H1 (cell line): ENCODE results near the gene MRPS34. TPM values are rescaled to one million over a fixed set of nuclear protein-coding genes. Genes with fewer than 3 reads are reported as not detected.

ENCODE experiments used
- CBX5 ChIP-seq: fragments of 300-800, 300-1000 bp; sonication (generic); IDR thresholded peaks from 2 replicates; pipeline ENCODE4 v1.7.1; 2016; ENCODE audit warnings: antibody characterized with exemption, low read length, low read depth
- GABPA ChIP-seq: IDR thresholded peaks from 2 replicates; pipeline ENCODE4 v1.6.1; 2011; ENCODE audit warnings: mild to moderate bottlenecking, low read length, moderate library complexity, borderline replicate concordance; ENCODE audit not compliant: insufficient read depth
- GTF2F1 ChIP-seq: IDR thresholded peaks from 2 replicates; pipeline ENCODE4 v1.6.1; 2012; ENCODE audit warnings: low read depth, low read length, improper control_type of control experiment, borderline replicate concordance
- RXRA ChIP-seq: IDR thresholded peaks from 2 replicates; pipeline ENCODE4 v1.6.1; 2011; ENCODE audit warnings: low read depth, mild to moderate bottlenecking, low read length, moderate library complexity; ENCODE audit not compliant: insufficient read depth
- SUZ12 ChIP-seq: fragments of 200-600 bp; sonication (generic); IDR thresholded peaks from 2 replicates; pipeline ENCODE4 v1.6.1; 2012; ENCODE audit warnings: mild to moderate bottlenecking, inconsistent platforms, low read length, moderate library complexity, mixed read lengths
- TBP ChIP-seq: IDR thresholded peaks from 2 replicates; pipeline ENCODE4 v1.6.1; 2011; ENCODE audit warnings: low read depth, low read length, improper control_type of control experiment
- polyA plus RNA-seq, 7 experiments: library from polyadenylated mRNA; depleted of rRNA in 3 of 7; stranded (reverse) in 5 of 7; unstranded in 2 of 7; fragments of >200 nt in 5 of 7; fragments of 200-250 nt in 2 of 7; gene quantifications; 1 replicate in 5 of 7; 2 replicates in 1 of 7; 4 replicates in 1 of 7; pipeline versions ENCODE4 v1.2.1 to v1.2.3, GENCODE V29; 2011 to 2013; ENCODE audit warnings: missing spikeins in 2 of 7, mixed read lengths in 2 of 7
- total RNA-seq: library from RNA; stranded (reverse); fragmentation: NEBNext Ultra II Directional; extraction: Animal tissue kit (Norgen Biotek cat#: 25700); gene quantifications from 2 replicates; pipeline ENCODE4 v1.2.1, GENCODE V29; 2021
- TF ChIP-seq, protein P1 (sequence below): fragments of 300-600 bp; sonication (generic); IDR thresholded peaks from 2 replicates; pipeline ENCODE4 v1.7.1; 2012; ENCODE audit warnings: low read length, moderate library complexity, mild to moderate bottlenecking, inconsistent platforms; ENCODE audit not compliant: insufficient replicate concordance

Gene MRPS34
- total and polyA plus RNA-seq, 2 of the 8 experiments (the other 6 are each of a cell fraction or from before 2014, with no cell fraction given) = 168 to 252 TPM

DNA sequence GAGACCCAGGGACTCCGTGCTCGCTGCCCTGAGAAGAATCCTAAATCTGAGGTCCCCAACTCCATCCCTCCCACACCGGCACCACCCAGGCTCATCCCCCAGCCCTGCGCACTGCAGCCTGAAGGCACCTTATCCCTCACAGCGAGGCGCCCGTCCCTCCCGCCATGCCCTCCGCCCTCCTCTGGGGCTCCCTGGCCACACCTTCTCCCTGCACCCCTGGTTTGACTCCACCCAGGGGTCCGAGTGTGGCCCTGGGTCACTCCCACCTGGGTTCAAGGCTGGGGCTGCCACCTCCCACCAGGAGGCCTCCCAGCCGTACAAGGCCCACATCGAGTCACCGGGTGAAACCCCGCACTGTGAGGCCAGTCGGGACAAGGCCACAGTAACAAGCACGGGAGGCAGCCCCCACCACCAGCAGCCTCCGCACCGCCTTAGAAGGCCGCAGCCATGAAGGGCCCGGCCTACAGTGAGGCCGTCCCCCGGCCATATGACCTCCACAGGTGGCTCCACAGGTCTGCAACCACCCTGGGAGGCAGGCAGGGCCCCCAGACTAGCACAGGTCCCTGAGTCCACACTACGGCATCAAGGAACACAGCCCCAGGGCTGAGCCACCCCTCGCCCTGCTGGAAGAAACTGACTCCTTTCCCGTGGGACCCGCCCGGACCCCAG lies 45.4 kb upstream of the MRPS34 start (continued):
- TF ChIP-seq, protein P1, sequence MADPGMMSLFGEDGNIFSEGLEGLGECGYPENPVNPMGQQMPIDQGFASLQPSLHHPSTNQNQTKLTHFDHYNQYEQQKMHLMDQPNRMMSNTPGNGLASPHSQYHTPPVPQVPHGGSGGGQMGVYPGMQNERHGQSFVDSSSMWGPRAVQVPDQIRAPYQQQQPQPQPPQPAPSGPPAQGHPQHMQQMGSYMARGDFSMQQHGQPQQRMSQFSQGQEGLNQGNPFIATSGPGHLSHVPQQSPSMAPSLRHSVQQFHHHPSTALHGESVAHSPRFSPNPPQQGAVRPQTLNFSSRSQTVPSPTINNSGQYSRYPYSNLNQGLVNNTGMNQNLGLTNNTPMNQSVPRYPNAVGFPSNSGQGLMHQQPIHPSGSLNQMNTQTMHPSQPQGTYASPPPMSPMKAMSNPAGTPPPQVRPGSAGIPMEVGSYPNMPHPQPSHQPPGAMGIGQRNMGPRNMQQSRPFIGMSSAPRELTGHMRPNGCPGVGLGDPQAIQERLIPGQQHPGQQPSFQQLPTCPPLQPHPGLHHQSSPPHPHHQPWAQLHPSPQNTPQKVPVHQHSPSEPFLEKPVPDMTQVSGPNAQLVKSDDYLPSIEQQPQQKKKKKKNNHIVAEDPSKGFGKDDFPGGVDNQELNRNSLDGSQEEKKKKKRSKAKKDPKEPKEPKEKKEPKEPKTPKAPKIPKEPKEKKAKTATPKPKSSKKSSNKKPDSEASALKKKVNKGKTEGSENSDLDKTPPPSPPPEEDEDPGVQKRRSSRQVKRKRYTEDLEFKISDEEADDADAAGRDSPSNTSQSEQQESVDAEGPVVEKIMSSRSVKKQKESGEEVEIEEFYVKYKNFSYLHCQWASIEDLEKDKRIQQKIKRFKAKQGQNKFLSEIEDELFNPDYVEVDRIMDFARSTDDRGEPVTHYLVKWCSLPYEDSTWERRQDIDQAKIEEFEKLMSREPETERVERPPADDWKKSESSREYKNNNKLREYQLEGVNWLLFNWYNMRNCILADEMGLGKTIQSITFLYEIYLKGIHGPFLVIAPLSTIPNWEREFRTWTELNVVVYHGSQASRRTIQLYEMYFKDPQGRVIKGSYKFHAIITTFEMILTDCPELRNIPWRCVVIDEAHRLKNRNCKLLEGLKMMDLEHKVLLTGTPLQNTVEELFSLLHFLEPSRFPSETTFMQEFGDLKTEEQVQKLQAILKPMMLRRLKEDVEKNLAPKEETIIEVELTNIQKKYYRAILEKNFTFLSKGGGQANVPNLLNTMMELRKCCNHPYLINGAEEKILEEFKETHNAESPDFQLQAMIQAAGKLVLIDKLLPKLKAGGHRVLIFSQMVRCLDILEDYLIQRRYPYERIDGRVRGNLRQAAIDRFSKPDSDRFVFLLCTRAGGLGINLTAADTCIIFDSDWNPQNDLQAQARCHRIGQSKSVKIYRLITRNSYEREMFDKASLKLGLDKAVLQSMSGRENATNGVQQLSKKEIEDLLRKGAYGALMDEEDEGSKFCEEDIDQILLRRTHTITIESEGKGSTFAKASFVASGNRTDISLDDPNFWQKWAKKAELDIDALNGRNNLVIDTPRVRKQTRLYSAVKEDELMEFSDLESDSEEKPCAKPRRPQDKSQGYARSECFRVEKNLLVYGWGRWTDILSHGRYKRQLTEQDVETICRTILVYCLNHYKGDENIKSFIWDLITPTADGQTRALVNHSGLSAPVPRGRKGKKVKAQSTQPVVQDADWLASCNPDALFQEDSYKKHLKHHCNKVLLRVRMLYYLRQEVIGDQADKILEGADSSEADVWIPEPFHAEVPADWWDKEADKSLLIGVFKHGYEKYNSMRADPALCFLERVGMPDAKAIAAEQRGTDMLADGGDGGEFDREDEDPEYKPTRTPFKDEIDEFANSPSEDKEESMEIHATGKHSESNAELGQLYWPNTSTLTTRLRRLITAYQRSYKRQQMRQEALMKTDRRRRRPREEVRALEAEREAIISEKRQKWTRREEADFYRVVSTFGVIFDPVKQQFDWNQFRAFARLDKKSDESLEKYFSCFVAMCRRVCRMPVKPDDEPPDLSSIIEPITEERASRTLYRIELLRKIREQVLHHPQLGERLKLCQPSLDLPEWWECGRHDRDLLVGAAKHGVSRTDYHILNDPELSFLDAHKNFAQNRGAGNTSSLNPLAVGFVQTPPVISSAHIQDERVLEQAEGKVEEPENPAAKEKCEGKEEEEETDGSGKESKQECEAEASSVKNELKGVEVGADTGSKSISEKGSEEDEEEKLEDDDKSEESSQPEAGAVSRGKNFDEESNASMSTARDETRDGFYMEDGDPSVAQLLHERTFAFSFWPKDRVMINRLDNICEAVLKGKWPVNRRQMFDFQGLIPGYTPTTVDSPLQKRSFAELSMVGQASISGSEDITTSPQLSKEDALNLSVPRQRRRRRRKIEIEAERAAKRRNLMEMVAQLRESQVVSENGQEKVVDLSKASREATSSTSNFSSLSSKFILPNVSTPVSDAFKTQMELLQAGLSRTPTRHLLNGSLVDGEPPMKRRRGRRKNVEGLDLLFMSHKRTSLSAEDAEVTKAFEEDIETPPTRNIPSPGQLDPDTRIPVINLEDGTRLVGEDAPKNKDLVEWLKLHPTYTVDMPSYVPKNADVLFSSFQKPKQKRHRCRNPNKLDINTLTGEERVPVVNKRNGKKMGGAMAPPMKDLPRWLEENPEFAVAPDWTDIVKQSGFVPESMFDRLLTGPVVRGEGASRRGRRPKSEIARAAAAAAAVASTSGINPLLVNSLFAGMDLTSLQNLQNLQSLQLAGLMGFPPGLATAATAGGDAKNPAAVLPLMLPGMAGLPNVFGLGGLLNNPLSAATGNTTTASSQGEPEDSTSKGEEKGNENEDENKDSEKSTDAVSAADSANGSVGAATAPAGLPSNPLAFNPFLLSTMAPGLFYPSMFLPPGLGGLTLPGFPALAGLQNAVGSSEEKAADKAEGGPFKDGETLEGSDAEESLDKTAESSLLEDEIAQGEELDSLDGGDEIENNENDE = no peak
- TF ChIP-seq GABPA (no peak), RXRA (no peak), TBP (no peak), GTF2F1 (no peak), CBX5 (no peak), SUZ12 (no peak)
